ENCODE data around the gene ANXA5.
A peak's percentile ranks its signal among the peaks of the same experiment; 100 is the strongest.

The ANXA5 gene

GRCh38 chr4:121711263-121712000, 14.7 kb upstream of the ANXA5 start:
- FAIRE-seq, result no peak

- no peak for FAIRE-seq
Observed at GRCh38 chr4:121709766-121710405, 13.1 kb upstream of the ANXA5 start.

- FAIRE-seq, result no peak
Observed at GRCh38 chr4:121707344-121707743, 10.6 kb upstream of the ANXA5 start.

- FAIRE-seq, result no peak
Observed at GRCh38 chr4:121706595-121707021, 9.8 kb upstream of the ANXA5 start.

- no peak for FAIRE-seq
Observed at GRCh38 chr4:121705521-121705920, 8.7 kb upstream of the ANXA5 start.

- FAIRE-seq, result no peak
Observed at GRCh38 chr4:121702136-121702535, 5.4 kb upstream of the ANXA5 start.

- FAIRE-seq, result no peak
Observed at GRCh38 chr4:121701263-121701662, 4.5 kb upstream of the ANXA5 start.

GRCh38 chr4:121698236-121698671, 1.5 kb upstream of the ANXA5 start:
- FAIRE-seq, result no peak

GRCh38 chr4:121697564-121697963, 784 bp upstream of the ANXA5 start:
- no peak for FAIRE-seq

GRCh38 chr4:121696170-121696580, 605 bp downstream of the ANXA5 start:
- FAIRE-seq, result no peak

GRCh38 chr4:121693886-121694285, 2.9 kb downstream of the ANXA5 start:
- no peak for FAIRE-seq

- no peak for FAIRE-seq
Observed at GRCh38 chr4:121693450-121693849, 3.3 kb downstream of the ANXA5 start.

- no peak for FAIRE-seq
Observed at GRCh38 chr4:121692261-121692660, 4.5 kb downstream of the ANXA5 start.

GRCh38 chr4:121690001-121690400, 6.8 kb downstream of the ANXA5 start:
- no peak for FAIRE-seq

- FAIRE-seq, result no peak
Observed at GRCh38 chr4:121688701-121689100, 8.1 kb downstream of the ANXA5 start.

- FAIRE-seq, result no peak
Observed at GRCh38 chr4:121688261-121688660, 8.5 kb downstream of the ANXA5 start.

GRCh38 chr4:121686255-121686654, 10.5 kb downstream of the ANXA5 start:
- no peak for FAIRE-seq

- no peak for FAIRE-seq
Observed at GRCh38 chr4:121685257-121685656, 11.5 kb downstream of the ANXA5 start.

GRCh38 chr4:121684561-121684960, 12.2 kb downstream of the ANXA5 start:
- no peak for FAIRE-seq

GRCh38 chr4:121684016-121684415, 12.8 kb downstream of the ANXA5 start:
- peak; percentile 53 for FAIRE-seq

GRCh38 chr4:121680571-121680970, 16.2 kb downstream of the ANXA5 start:
- FAIRE-seq, result no peak

- FAIRE-seq, result no peak
Observed at GRCh38 chr4:121679951-121680350, 16.8 kb downstream of the ANXA5 start.

GRCh38 chr4:121679267-121679666, 17.5 kb downstream of the ANXA5 start:
- FAIRE-seq, result no peak

GRCh38 chr4:121677524-121677923, 19.3 kb downstream of the ANXA5 start:
- no peak for FAIRE-seq
